A673 (cell line): ENCODE results near the gene KLF7. TPM values are rescaled to one million over a fixed set of nuclear protein-coding genes. Genes with fewer than 3 reads are reported as not detected.

ENCODE experiments used
- BruUV-seq: library from RNA; stranded (reverse); fragments of 400-500 nt; replicated peaks from 2 replicates; lab custom pipeline; 2021; lab: Mats Ljungman, UMichigan
- CTCF ChIA-PET: fragments of 300-600 bp; sonication (Branson Sonifier 250); formaldehyde crosslinking; loops from one replicate; lab custom pipeline; 2022; ENCODE audit warnings: antibody characterized with exemption; lab: Charles Lee
- POLR2A ChIA-PET: fragments of 300-600 bp; sonication (Branson Sonifier 250); formaldehyde crosslinking; loops from one replicate; lab custom pipeline; 2022; ENCODE audit warnings: antibody characterized with exemption; ENCODE audit not compliant: low non-redundant PET; lab: Charles Lee
- DNase-seq: peaks from one replicate; pipeline ENCODE4 v3.0.0-alpha.2; 2015; ENCODE audit warnings: low spot score
- H3K27ac ChIP-seq: fragments of 200-600 bp; sonication (generic); 2 replicates; pipeline ENCODE4 v1.5.1; 2016; ENCODE audit warnings: mixed run types, low read depth, mild to moderate bottlenecking, mixed read lengths, antibody characterized with exemption, low read length; ENCODE audit not compliant: poor library complexity, severe bottlenecking
- H3K27me3 ChIP-seq: fragments of 200-600 bp; sonication (generic); replicated peaks from 2 replicates; pipeline ENCODE4 v1.6.1; 2017; ENCODE audit warnings: mixed run types, low read depth, mild to moderate bottlenecking, mixed read lengths, antibody characterized with exemption, low read length; ENCODE audit not compliant: insufficient read depth, poor library complexity
- H3K36me3 ChIP-seq: fragments of 200-600 bp; sonication (generic); 2 replicates; pipeline ENCODE4 v1.6.1; 2016; ENCODE audit warnings: mixed run types, mild to moderate bottlenecking, mixed read lengths, antibody characterized with exemption, low read length; ENCODE audit not compliant: insufficient read depth, poor library complexity, severe bottlenecking
- H3K4me1 ChIP-seq: fragments of 200-600 bp; sonication (generic); 2 replicates; pipeline ENCODE4 v1.6.1; 2017; ENCODE audit warnings: mixed run types, mild to moderate bottlenecking, mixed read lengths, antibody characterized with exemption, low read length; ENCODE audit not compliant: insufficient read depth, poor library complexity, severe bottlenecking
- H3K4me3 ChIP-seq: fragments of 200-600 bp; sonication (generic); 2 replicates; pipeline ENCODE4 v1.5.1; 2016; ENCODE audit warnings: low read depth, mixed run types, mild to moderate bottlenecking, mixed read lengths, low read length; ENCODE audit not compliant: poor library complexity, severe bottlenecking
- H3K9me3 ChIP-seq: fragments of 200-600 bp; sonication (generic); 2 replicates; pipeline ENCODE4 v1.6.1; 2016; ENCODE audit warnings: mixed run types, low read depth, mild to moderate bottlenecking, mixed read lengths, antibody characterized with exemption, low read length; ENCODE audit not compliant: poor library complexity, severe bottlenecking
- EZH2 ChIP-seq: fragments of 200-600 bp; sonication (generic); IDR thresholded peaks from 2 replicates; pipeline ENCODE4 v1.6.1; 2017; ENCODE audit warnings: borderline replicate concordance, low read depth, mild to moderate bottlenecking, mixed read lengths, antibody characterized with exemption, low read length; ENCODE audit not compliant: poor library complexity, severe bottlenecking
- intact Hi-C: fragments of 100-400 bp; cut with micrococcal nuclease; formaldehyde crosslinking; loops from one replicate; pipeline ENCODE4 v1.10.0; 2022; ENCODE audit not compliant: unreplicated experiment
- total RNA-seq: library from RNA; stranded (reverse); gene quantifications from 2 replicates; pipeline ENCODE4 v1.2.3, GENCODE V29; 2021
- TF ChIP-seq, protein P1 (sequence below): fragments of 300-800, 200-600 bp; sonication (generic); conservative IDR thresholded peaks from 2 replicates; pipeline ENCODE4 v1.5.1; 2017; ENCODE audit warnings: low read depth, mild to moderate bottlenecking, antibody characterized with exemption, low read length, moderate library complexity, mixed read lengths

The KLF7 gene
- total RNA-seq, 1 experiment from 2014 or later, result 16.4 TPM

DNA sequence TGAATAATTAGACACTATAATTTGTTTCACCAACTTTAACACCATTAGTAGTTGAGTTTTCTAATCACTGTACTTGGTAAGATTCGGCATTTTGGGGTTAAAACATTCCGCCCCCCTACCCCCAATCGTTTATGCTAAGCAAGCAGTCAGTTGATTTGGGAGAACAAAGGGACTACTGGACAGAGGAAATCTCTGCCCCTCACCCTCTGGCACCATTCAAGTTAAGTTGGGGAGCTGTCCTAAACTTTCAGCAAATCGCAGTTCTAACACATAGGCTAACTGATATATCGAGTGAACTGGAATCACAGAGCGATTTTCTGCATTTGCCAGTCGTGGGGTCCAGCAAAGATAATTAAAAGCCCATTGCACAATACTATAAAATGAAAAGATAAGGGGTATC lies 5.6 kb downstream of the KLF7 start:
- peaks cover 20% of the 10 kb centered on the region for H3K4me1 ChIP-seq
- CTCF ChIA-PET, result no interaction called here
- H3K27ac ChIP-seq, result no peak overlapping the region
- H3K9me3 ChIP-seq, result no peaks in the 10 kb centered on the region
- H3K36me3 ChIP-seq, result no peaks in the 10 kb centered on the region
- intact Hi-C loops, result loop anchor here (10.0 kb wide), 1 partner anchor 85 kb away; no protein-coding TSS in a partner anchor
- H3K4me3 ChIP-seq, result no peak overlapping the region
- POLR2A ChIA-PET, result no interaction called here
- no peak for DNase-seq
- no TSS peak for BruUV-seq
- no peak for TF ChIP-seq EZH2
- TF ChIP-seq, protein P1, sequence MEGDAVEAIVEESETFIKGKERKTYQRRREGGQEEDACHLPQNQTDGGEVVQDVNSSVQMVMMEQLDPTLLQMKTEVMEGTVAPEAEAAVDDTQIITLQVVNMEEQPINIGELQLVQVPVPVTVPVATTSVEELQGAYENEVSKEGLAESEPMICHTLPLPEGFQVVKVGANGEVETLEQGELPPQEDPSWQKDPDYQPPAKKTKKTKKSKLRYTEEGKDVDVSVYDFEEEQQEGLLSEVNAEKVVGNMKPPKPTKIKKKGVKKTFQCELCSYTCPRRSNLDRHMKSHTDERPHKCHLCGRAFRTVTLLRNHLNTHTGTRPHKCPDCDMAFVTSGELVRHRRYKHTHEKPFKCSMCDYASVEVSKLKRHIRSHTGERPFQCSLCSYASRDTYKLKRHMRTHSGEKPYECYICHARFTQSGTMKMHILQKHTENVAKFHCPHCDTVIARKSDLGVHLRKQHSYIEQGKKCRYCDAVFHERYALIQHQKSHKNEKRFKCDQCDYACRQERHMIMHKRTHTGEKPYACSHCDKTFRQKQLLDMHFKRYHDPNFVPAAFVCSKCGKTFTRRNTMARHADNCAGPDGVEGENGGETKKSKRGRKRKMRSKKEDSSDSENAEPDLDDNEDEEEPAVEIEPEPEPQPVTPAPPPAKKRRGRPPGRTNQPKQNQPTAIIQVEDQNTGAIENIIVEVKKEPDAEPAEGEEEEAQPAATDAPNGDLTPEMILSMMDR, result no peak
- no peaks in the 10 kb centered on the region for H3K27me3 ChIP-seq

DNA sequence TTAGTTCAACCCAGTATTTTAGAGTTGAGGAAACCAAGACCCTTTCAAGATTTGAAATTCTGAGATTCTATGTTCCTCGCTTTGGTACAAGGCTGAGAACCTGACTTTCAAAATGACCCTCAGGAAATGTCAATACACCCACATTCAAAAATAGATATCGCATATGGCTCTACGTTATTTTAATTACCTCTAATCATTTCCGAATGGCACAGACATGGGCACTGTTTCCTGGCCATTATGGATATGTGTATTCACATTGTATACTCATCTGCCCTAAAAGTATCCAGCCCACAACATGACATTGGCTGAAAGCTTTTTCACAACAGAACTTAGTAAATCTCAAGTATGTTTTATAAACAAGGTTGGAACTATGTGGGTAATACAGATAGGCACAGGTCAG lies 6.7 kb downstream of the KLF7 start:
- DNase-seq, result no peak
- Histone ChIP-seq H3K27ac (no peak overlapping the region), H3K4me3 (no peak overlapping the region), H3K4me1 (peaks cover 20% of the 10 kb centered on the region), H3K36me3 (no peaks in the 10 kb centered on the region), H3K9me3 (no peaks in the 10 kb centered on the region), H3K27me3 (no peaks in the 10 kb centered on the region)
- BruUV-seq, result no TSS peak
- POLR2A ChIA-PET, result no interaction called here
- intact Hi-C loops, result no loop called here
- CTCF ChIA-PET, result no interaction called here
- TF ChIP-seq EZH2, result no peak
- TF ChIP-seq, protein P1, result no peak

GRCh38 chr2:207157731-207158130 lies 8.0 kb downstream of the KLF7 start:
- intact Hi-C loops, result no loop called here
- peaks cover 18% of the 10 kb centered on the region for H3K4me1 ChIP-seq
- CTCF ChIA-PET, result no interaction called here
- H3K27me3 ChIP-seq, result no peaks in the 10 kb centered on the region
- H3K36me3 ChIP-seq, result no peaks in the 10 kb centered on the region
- no peak for DNase-seq
- no peak for TF ChIP-seq EZH2
- no TSS peak for BruUV-seq
- H3K27ac ChIP-seq, result no peak overlapping the region
- no peak overlapping the region for H3K4me3 ChIP-seq
- H3K9me3 ChIP-seq, result no peaks in the 10 kb centered on the region
- POLR2A ChIA-PET, result no interaction called here

DNA sequence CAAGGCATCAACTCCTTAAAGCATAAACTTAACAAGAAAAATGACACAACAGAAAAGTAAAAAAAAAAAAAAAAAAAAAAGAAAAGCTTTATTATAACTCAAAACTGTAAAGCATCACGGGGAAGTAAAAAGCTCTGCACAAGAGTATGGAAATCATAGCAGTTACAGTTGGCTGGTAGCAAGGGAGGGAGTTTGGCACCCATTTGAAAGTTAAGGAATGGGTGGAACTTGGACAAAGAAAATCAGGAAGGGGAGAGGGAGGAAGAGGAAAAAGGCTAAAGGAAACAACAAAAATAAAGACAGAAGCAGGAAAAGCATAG lies 8.6 kb downstream of the KLF7 start:
- CTCF ChIA-PET, result no interaction called here
- H3K36me3 ChIP-seq, result no peaks in the 10 kb centered on the region
- intact Hi-C loops, result no loop called here
- H3K4me3 ChIP-seq, result no peak overlapping the region
- no TSS peak for BruUV-seq
- no peaks in the 10 kb centered on the region for H3K27me3 ChIP-seq
- H3K9me3 ChIP-seq, result no peaks in the 10 kb centered on the region
- POLR2A ChIA-PET, result no interaction called here
- H3K27ac ChIP-seq, result no peak overlapping the region
- peaks cover 18% of the 10 kb centered on the region for H3K4me1 ChIP-seq
- TF ChIP-seq, protein P1, result no peak
- no peak for TF ChIP-seq EZH2
- DNase-seq, result no peak
